Measurements from ENCODE around the gene NLRP10.

The NLRP10 gene

GRCh38 chr11:7955191-7955590, 10.1 kb downstream of the NLRP10 start:
- no peak overlapping the region for H3K4me3 ChIP-seq (ENCODE audit: low read length in 2 of 2)
- H3K9ac ChIP-seq (ENCODE audit: low read depth in 1 of 2, low read length in 2 of 2): no peak overlapping the region
- no peaks in the 10 kb centered on the region for H3K4me1 ChIP-seq (ENCODE audit: control insufficient read depth in 2 of 2, insufficient read depth in 2 of 2, low read length in 2 of 2)
- no peaks in the 10 kb centered on the region for H3K9me3 ChIP-seq (ENCODE audit: control insufficient read depth in 2 of 2, low read length in 2 of 2)
- H3K36me3 ChIP-seq (ENCODE audit: control insufficient read depth in 2 of 2, insufficient read depth in 2 of 2, low read length in 2 of 2): no peaks in the 10 kb centered on the region
- H3K27me3 ChIP-seq (ENCODE audit: control insufficient read depth in 2 of 2, insufficient read depth in 2 of 2, low read length in 2 of 2): peaks cover 0 to 2% of the 10 kb centered on the region in 2 donors
- no peak overlapping the region for H3K27ac ChIP-seq (ENCODE audit: low read depth in 2 of 2, low read length in 2 of 2)

GRCh38 chr11:7949934-7950333, 15.3 kb downstream of the NLRP10 start:
- H3K9ac ChIP-seq (ENCODE audit: low read depth in 1 of 2, low read length in 2 of 2): no peak overlapping the region

GRCh38 chr11:7944123-7944522, 21.1 kb downstream of the NLRP10 start:
- no peak overlapping the region for H3K27ac ChIP-seq (ENCODE audit: low read depth in 2 of 2, low read length in 2 of 2)
- H3K9me3 ChIP-seq (ENCODE audit: control insufficient read depth in 2 of 2, low read length in 2 of 2): peaks cover 0 to 5% of the 10 kb centered on the region in 2 donors
- H3K36me3 ChIP-seq (ENCODE audit: control insufficient read depth in 2 of 2, insufficient read depth in 2 of 2, low read length in 2 of 2): no peaks in the 10 kb centered on the region
- no peak overlapping the region for H3K9ac ChIP-seq (ENCODE audit: low read depth in 1 of 2, low read length in 2 of 2)
- no peaks in the 10 kb centered on the region for H3K27me3 ChIP-seq (ENCODE audit: control insufficient read depth in 2 of 2, insufficient read depth in 2 of 2, low read length in 2 of 2)
- no peak overlapping the region for H3K4me3 ChIP-seq (ENCODE audit: low read length in 2 of 2)
- H3K4me1 ChIP-seq (ENCODE audit: control insufficient read depth in 2 of 2, insufficient read depth in 2 of 2, low read length in 2 of 2): no peaks in the 10 kb centered on the region

More at GRCh38 chr11:7949934-7950333, 15.3 kb downstream of the NLRP10 start:
- Histone ChIP-seq H3K4me1 (ENCODE audit: control insufficient read depth in 2 of 2, insufficient read depth in 2 of 2, low read length in 2 of 2) (no peaks in the 10 kb centered on the region), H3K9me3 (ENCODE audit: control insufficient read depth in 2 of 2, low read length in 2 of 2) (peaks cover 0 to 2% of the 10 kb centered on the region in 2 donors), H3K4me3 (ENCODE audit: low read length in 2 of 2) (no peak overlapping the region), H3K27me3 (ENCODE audit: control insufficient read depth in 2 of 2, insufficient read depth in 2 of 2, low read length in 2 of 2) (peaks cover 0 to 2% of the 10 kb centered on the region in 2 donors), H3K36me3 (ENCODE audit: control insufficient read depth in 2 of 2, insufficient read depth in 2 of 2, low read length in 2 of 2) (no peaks in the 10 kb centered on the region), H3K27ac (ENCODE audit: low read depth in 2 of 2, low read length in 2 of 2) (no peak overlapping the region)

- no peaks in the 10 kb centered on the region for H3K27me3 ChIP-seq (ENCODE audit: control insufficient read depth in 2 of 2, insufficient read depth in 2 of 2, low read length in 2 of 2)
Observed at GRCh38 chr11:7941608-7942007, 23.6 kb downstream of the NLRP10 start, which contains the start of gene OR10A3. Gene OR10A3 (minus strand): TSS chr11:7941708. CDS start chr11:7939520, 2,188 bp downstream.

GRCh38 chr11:7941146-7941545, 24.1 kb downstream of the NLRP10 start:
- no peak overlapping the region for H3K27ac ChIP-seq (ENCODE audit: low read depth in 2 of 2, low read length in 2 of 2)
- H3K36me3 ChIP-seq (ENCODE audit: control insufficient read depth in 2 of 2, insufficient read depth in 2 of 2, low read length in 2 of 2): no peaks in the 10 kb centered on the region
- H3K4me1 ChIP-seq (ENCODE audit: control insufficient read depth in 2 of 2, insufficient read depth in 2 of 2, low read length in 2 of 2): no peaks in the 10 kb centered on the region
- H3K4me3 ChIP-seq (ENCODE audit: low read length in 2 of 2): no peak overlapping the region
- H3K9ac ChIP-seq (ENCODE audit: low read depth in 1 of 2, low read length in 2 of 2): no peak overlapping the region
- peaks cover 0 to 5% of the 10 kb centered on the region in 2 donors for H3K9me3 ChIP-seq (ENCODE audit: control insufficient read depth in 2 of 2, low read length in 2 of 2)
- H3K27me3 ChIP-seq (ENCODE audit: control insufficient read depth in 2 of 2, insufficient read depth in 2 of 2, low read length in 2 of 2): no peaks in the 10 kb centered on the region

More at GRCh38 chr11:7941608-7942007, 23.6 kb downstream of the NLRP10 start, which contains the start of gene OR10A3:
- H3K36me3 ChIP-seq (ENCODE audit: control insufficient read depth in 2 of 2, insufficient read depth in 2 of 2, low read length in 2 of 2): no peaks in the 10 kb centered on the region
- peaks cover 0 to 5% of the 10 kb centered on the region in 2 donors for H3K9me3 ChIP-seq (ENCODE audit: control insufficient read depth in 2 of 2, low read length in 2 of 2)
- no peak within 1 kb of the TSS for H3K4me3 ChIP-seq (ENCODE audit: low read length in 2 of 2)
- no peak within 1 kb of the TSS for H3K9ac ChIP-seq (ENCODE audit: low read depth in 1 of 2, low read length in 2 of 2)
- H3K4me1 ChIP-seq (ENCODE audit: control insufficient read depth in 2 of 2, insufficient read depth in 2 of 2, low read length in 2 of 2): no peaks in the 10 kb centered on the region
- no peak within 1 kb of the TSS for H3K27ac ChIP-seq (ENCODE audit: low read depth in 2 of 2, low read length in 2 of 2)

GRCh38 chr11:7936615-7937014, 28.6 kb downstream of the NLRP10 start:
- no peak overlapping the region for H3K9ac ChIP-seq (ENCODE audit: low read depth in 1 of 2, low read length in 2 of 2)
- H3K4me3 ChIP-seq (ENCODE audit: low read length in 2 of 2): no peak overlapping the region
- H3K4me1 ChIP-seq (ENCODE audit: control insufficient read depth in 2 of 2, insufficient read depth in 2 of 2, low read length in 2 of 2): no peaks in the 10 kb centered on the region
- no peaks in the 10 kb centered on the region for H3K36me3 ChIP-seq (ENCODE audit: control insufficient read depth in 2 of 2, insufficient read depth in 2 of 2, low read length in 2 of 2)
- H3K9me3 ChIP-seq (ENCODE audit: control insufficient read depth in 2 of 2, low read length in 2 of 2): no peaks in the 10 kb centered on the region
- no peak overlapping the region for H3K27ac ChIP-seq (ENCODE audit: low read depth in 2 of 2, low read length in 2 of 2)
- no peaks in the 10 kb centered on the region for H3K27me3 ChIP-seq (ENCODE audit: control insufficient read depth in 2 of 2, insufficient read depth in 2 of 2, low read length in 2 of 2)

GRCh38 chr11:7931168-7931567, 34.1 kb downstream of the NLRP10 start, which contains the start of gene OR10A6:
Gene OR10A6 (minus strand): TSS chr11:7931268. CDS start chr11:7928662, 2,606 bp downstream.
- no peaks in the 10 kb centered on the region for H3K36me3 ChIP-seq (ENCODE audit: control insufficient read depth in 2 of 2, insufficient read depth in 2 of 2, low read length in 2 of 2)
- H3K4me3 ChIP-seq (ENCODE audit: low read length in 2 of 2): no peak within 1 kb of the TSS
- no peak within 1 kb of the TSS for H3K9ac ChIP-seq (ENCODE audit: low read depth in 1 of 2, low read length in 2 of 2)
- H3K27ac ChIP-seq (ENCODE audit: low read depth in 2 of 2, low read length in 2 of 2): no peak within 1 kb of the TSS
- no peaks in the 10 kb centered on the region for H3K9me3 ChIP-seq (ENCODE audit: control insufficient read depth in 2 of 2, low read length in 2 of 2)
- no peaks in the 10 kb centered on the region for H3K4me1 ChIP-seq (ENCODE audit: control insufficient read depth in 2 of 2, insufficient read depth in 2 of 2, low read length in 2 of 2)
- H3K27me3 ChIP-seq (ENCODE audit: control insufficient read depth in 2 of 2, insufficient read depth in 2 of 2, low read length in 2 of 2): no peaks in the 10 kb centered on the region

GRCh38 chr11:7927635-7928034, 37.6 kb downstream of the NLRP10 start:
- H3K27ac ChIP-seq (ENCODE audit: low read depth in 2 of 2, low read length in 2 of 2): no peak overlapping the region
- no peaks in the 10 kb centered on the region for H3K9me3 ChIP-seq (ENCODE audit: control insufficient read depth in 2 of 2, low read length in 2 of 2)
- H3K27me3 ChIP-seq (ENCODE audit: control insufficient read depth in 2 of 2, insufficient read depth in 2 of 2, low read length in 2 of 2): no peaks in the 10 kb centered on the region
- H3K9ac ChIP-seq (ENCODE audit: low read depth in 1 of 2, low read length in 2 of 2): no peak overlapping the region
- no peaks in the 10 kb centered on the region for H3K4me1 ChIP-seq (ENCODE audit: control insufficient read depth in 2 of 2, insufficient read depth in 2 of 2, low read length in 2 of 2)
- no peak overlapping the region for H3K4me3 ChIP-seq (ENCODE audit: low read length in 2 of 2)
- no peaks in the 10 kb centered on the region for H3K36me3 ChIP-seq (ENCODE audit: control insufficient read depth in 2 of 2, insufficient read depth in 2 of 2, low read length in 2 of 2)

- Histone ChIP-seq H3K4me3 (ENCODE audit: low read length in 2 of 2) (no peak overlapping the region), H3K4me1 (ENCODE audit: control insufficient read depth in 2 of 2, insufficient read depth in 2 of 2, low read length in 2 of 2) (no peaks in the 10 kb centered on the region), H3K9ac (ENCODE audit: low read depth in 1 of 2, low read length in 2 of 2) (no peak overlapping the region), H3K27ac (ENCODE audit: low read depth in 2 of 2, low read length in 2 of 2) (no peak overlapping the region), H3K27me3 (ENCODE audit: control insufficient read depth in 2 of 2, insufficient read depth in 2 of 2, low read length in 2 of 2) (no peaks in the 10 kb centered on the region), H3K36me3 (ENCODE audit: control insufficient read depth in 2 of 2, insufficient read depth in 2 of 2, low read length in 2 of 2) (no peaks in the 10 kb centered on the region), H3K9me3 (ENCODE audit: control insufficient read depth in 2 of 2, low read length in 2 of 2) (no peaks in the 10 kb centered on the region)
Observed at GRCh38 chr11:7924536-7924935, 40.7 kb downstream of the NLRP10 start.

- Histone ChIP-seq H3K27me3 (ENCODE audit: control insufficient read depth in 2 of 2, insufficient read depth in 2 of 2, low read length in 2 of 2) (no peaks in the 10 kb centered on the region), H3K9me3 (ENCODE audit: control insufficient read depth in 2 of 2, low read length in 2 of 2) (no peaks in the 10 kb centered on the region), H3K9ac (ENCODE audit: low read depth in 1 of 2, low read length in 2 of 2) (no peak overlapping the region), H3K4me1 (ENCODE audit: control insufficient read depth in 2 of 2, insufficient read depth in 2 of 2, low read length in 2 of 2) (no peaks in the 10 kb centered on the region), H3K4me3 (ENCODE audit: low read length in 2 of 2) (no peak overlapping the region), H3K27ac (ENCODE audit: low read depth in 2 of 2, low read length in 2 of 2) (no peak overlapping the region), H3K36me3 (ENCODE audit: control insufficient read depth in 2 of 2, insufficient read depth in 2 of 2, low read length in 2 of 2) (no peaks in the 10 kb centered on the region)
Observed at GRCh38 chr11:7918141-7918540, 47.1 kb downstream of the NLRP10 start.
